HG02970 (cell line): ENCODE results near the gene DISP1.
A peak's percentile ranks its signal among the peaks of the same experiment; 100 is the strongest.

ENCODE experiments used
- ATAC-seq: cut with Tn5 transposase; IDR thresholded peaks from one replicate; pipeline ENCODE4 v1.9.1; 2021; ENCODE audit warnings: mild to moderate bottlenecking, moderate library complexity, moderate number of reproducible peaks; ENCODE audit not compliant: unreplicated experiment, low FRiP score

Gene DISP1

GRCh38 chr1:222814536-222815439 is at the start of gene DISP1:
Gene DISP1 (plus strand): TSS chr1:222815039. CDS start chr1:222942824, 127,785 bp downstream.
- peak; percentile 90 for ATAC-seq

GRCh38 chr1:222767152-222767571 is 47.7 kb upstream of the DISP1 start:
- no peak for ATAC-seq

GRCh38 chr1:222768592-222768991 is 46.2 kb upstream of the DISP1 start:
- no peak for ATAC-seq

- ATAC-seq, result no peak
Observed at GRCh38 chr1:222769181-222769580, 45.7 kb upstream of the DISP1 start.

GRCh38 chr1:222769971-222770620 is 44.7 kb upstream of the DISP1 start:
- no peak for ATAC-seq

GRCh38 chr1:222772996-222773379 is 41.9 kb upstream of the DISP1 start:
- peak; percentile 44 for ATAC-seq

GRCh38 chr1:222777463-222777862 is 37.4 kb upstream of the DISP1 start:
- no peak for ATAC-seq

- ATAC-seq, result no peak
Observed at GRCh38 chr1:222777977-222778376, 36.9 kb upstream of the DISP1 start.

- ATAC-seq, result no peak
Observed at GRCh38 chr1:222781251-222781650, 33.6 kb upstream of the DISP1 start.

GRCh38 chr1:222783051-222783450 is 31.8 kb upstream of the DISP1 start:
- no peak for ATAC-seq

- ATAC-seq, result no peak
Observed at GRCh38 chr1:222784371-222784770, 30.5 kb upstream of the DISP1 start.

- ATAC-seq, result no peak
Observed at GRCh38 chr1:222784916-222785315, 29.9 kb upstream of the DISP1 start.

- no peak for ATAC-seq
Observed at GRCh38 chr1:222785529-222785928, 29.3 kb upstream of the DISP1 start.

GRCh38 chr1:222786121-222786520 is 28.7 kb upstream of the DISP1 start:
- ATAC-seq, result no peak

GRCh38 chr1:222787729-222788128 is 27.1 kb upstream of the DISP1 start:
- ATAC-seq, result no peak

- ATAC-seq, result no peak
Observed at GRCh38 chr1:222788402-222789156, 26.3 kb upstream of the DISP1 start.

- no peak for ATAC-seq
Observed at GRCh38 chr1:222790115-222790514, 24.7 kb upstream of the DISP1 start.

GRCh38 chr1:222790520-222790919 is 24.3 kb upstream of the DISP1 start:
- ATAC-seq, result no peak

GRCh38 chr1:222791006-222791710 is 23.7 kb upstream of the DISP1 start:
- no peak for ATAC-seq

GRCh38 chr1:222792744-222793143 is 22.1 kb upstream of the DISP1 start:
- ATAC-seq, result no peak
